Peyer's patch (tissue), 4 donors: ENCODE results near the gene TSPAN6.

Experiments
- CTCF ChIP-seq, 6 experiments: fragments of 450-650 bp in 4 of 6; fragments of 200-600 bp in 2 of 6; sonication (generic) in 1 of 6; IDR thresholded peaks; one replicate each; pipeline ENCODE4 v1.5.1; 2017 to 2019; ENCODE audit warnings: antibody characterized with exemption in 6 of 6, mild to moderate bottlenecking in 3 of 6, moderate library complexity in 1 of 6
- POLR2A ChIP-seq, 2 donors: fragments of 450-650 bp; IDR thresholded peaks; one replicate each; pipeline ENCODE4 v1.5.1; 2017; ENCODE audit warnings: antibody characterized with exemption in 2 of 2, mild to moderate bottlenecking in 2 of 2, moderate library complexity in 2 of 2

DNA sequence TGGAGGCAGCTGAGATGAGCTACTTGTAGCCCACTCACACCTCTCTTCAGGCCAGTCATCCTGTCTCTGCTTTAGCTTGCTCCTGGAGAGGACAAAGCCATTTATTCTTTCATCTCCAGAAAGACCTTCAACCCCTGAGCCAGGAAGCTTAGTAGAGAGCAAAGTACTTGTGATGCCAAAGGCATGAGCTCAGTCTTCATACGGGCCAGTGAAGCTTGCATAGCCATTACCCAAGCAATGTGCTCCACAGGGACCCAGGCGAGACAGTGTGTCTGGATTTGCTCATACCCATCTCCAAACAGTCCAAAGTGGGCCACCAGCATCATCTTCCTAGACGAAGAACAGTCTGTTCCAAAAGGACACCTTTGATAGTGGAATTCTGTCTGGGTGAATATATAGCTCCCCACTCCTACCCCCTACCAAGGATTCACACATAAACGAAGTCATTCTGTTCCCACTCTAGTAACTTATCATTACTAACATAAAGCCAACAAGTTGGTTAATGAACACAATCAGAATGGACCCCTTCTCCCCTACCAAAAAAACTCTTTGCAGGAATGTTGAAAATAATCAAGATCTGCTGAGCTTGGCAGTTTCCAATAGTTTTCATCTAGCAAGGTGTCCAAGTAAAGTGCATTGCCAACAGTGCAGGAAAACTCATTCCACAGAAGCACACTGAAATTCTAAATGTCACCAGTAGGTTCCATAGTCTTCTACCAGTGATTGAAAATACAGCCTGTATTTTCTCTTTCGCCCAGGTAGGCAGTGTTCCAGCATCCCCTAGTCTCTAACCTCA lies 45.2 kb downstream of the TSPAN6 start:
- TF ChIP-seq CTCF (IDR thresholded peaks at IDR 0.05) (no peak), POLR2A (IDR thresholded peaks at IDR 0.05) (no peak)
